Stimulated activated CD8-positive, alpha-beta memory T cell treated with anti-CD3 and anti-CD28 coated beads, Interleukin-7, amount 100 ng/mL, for 48 hours (primary cell): ENCODE data around the gene REPIN1.

Experiments used
- DNase-seq, 2 donors: peaks; one replicate each; pipeline ENCODE4 v3.0.0-alpha.2; 2020; ENCODE audit warnings: low read depth in 1 of 2; ENCODE audit errors: extremely low read depth in 1 of 2

REPIN1 gene

DNA sequence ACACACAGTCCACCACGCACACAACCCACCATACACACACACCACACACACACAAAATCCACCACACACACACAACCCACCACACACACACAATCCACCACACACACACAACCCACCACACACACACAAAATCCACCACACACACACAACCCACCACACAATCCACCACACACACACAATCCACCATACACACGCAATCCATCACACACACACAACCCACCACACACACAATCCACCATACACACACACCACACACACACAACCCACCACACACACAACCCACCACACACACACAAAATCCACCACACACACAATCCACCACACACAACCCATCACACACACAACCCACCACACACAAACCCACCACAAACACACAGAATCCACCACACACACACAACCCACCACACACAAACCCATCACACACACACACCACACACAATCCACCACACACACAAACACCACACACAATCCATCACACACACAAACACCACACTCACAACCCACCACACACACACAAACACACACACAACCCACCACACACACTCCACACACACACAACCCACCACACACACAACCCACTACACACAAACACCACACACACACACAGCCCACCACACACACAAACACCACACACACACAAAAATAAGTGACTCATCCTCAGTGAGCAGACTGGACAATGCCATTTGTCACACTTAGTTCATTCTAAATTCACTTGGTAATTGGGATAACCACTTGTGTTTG, 8.8 kb upstream of the REPIN1 start:
- DNase-seq, result no peak

DNA sequence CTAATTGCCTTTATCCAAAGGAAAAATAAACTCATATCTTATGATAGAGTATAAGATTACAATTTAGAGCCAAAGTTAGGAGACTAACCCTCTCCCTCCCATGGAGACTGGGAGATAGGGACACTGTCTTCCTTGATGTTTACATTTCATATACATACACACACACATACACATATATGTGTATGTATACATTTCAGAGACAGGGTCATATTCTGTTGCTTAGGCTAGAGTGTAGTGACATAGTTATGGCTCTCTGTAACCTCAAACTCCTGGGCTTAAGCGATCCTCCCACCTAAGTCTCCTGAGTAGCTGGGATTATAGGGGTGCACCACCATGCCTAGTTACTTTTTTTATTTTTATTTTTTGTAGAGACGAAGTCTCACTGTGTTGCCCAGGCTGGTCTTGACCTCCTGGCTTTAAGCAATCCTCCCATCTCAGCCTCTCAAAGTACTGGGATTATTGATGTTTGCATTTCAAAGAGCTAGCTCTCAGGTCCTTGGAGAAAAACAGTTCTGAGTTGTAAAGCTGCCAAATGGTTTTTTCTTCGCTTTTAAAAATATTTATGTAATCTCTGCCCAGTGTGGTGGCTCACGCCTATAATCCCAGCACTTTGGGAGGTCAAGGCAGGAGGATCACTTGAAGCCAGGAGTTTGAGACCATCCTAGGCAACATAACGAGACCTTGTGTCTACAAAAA, 8.1 kb upstream of the REPIN1 start:
- DNase-seq, result no peak

DNA sequence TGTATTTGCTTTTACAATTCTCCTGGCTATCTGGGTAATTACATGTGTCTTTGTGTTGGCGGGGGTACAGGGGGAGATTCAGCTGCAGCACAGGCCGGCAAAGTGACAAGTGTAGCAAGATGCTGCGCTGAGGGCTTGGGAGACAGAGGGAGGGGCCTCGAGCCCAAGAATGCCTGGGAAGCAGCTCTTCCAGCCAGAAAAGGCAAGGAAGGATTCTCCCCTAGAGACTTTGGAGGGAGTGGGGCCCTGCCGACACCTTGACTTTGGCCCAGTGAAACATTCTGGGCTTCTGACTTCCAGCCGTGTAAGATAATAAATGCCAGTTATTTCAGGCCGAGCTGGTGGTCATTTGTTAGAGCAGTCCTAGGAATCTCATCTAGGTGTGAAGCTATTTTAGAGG, 7.2 kb upstream of the REPIN1 start:
- no peak for DNase-seq

- no peak for DNase-seq
Measured at GRCh38 chr7:150361807-150362621, 6.6 kb upstream of the REPIN1 start.

GRCh38 chr7:150363370-150363769, 5.3 kb upstream of the REPIN1 start:
- DNase-seq, result no peak

DNA sequence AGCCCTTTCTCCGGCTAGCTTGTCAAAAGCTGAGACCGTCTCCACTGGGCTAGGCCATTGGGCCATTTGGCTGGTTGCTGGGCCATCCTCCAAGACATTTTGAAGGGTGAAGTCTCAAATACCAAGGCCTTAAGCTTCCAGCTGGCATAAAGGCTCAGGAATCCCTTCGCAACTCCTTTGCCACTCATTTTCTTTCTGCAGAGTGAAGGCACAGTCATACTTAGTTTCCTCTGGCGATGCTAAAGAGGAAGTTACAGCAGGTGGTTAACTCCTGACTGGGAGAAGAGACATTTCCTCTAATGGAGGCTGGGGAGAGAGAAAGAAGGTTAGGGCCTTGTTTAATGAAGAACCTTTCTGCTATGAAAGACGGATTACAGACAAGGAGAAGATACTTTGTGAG, 4.8 kb upstream of the REPIN1 start:
- no peak for DNase-seq

GRCh38 chr7:150365194-150365593, 3.4 kb upstream of the REPIN1 start:
- DNase-seq, result no peak

- no peak for DNase-seq
Measured at GRCh38 chr7:150365673-150366398, 2.8 kb upstream of the REPIN1 start.

- DNase-seq, result no peak
Measured at GRCh38 chr7:150367677-150368095, 936 bp upstream of the REPIN1 start.

GRCh38 chr7:150368884-150369747, 494 bp downstream of the REPIN1 start:
- no peak for DNase-seq

DNA sequence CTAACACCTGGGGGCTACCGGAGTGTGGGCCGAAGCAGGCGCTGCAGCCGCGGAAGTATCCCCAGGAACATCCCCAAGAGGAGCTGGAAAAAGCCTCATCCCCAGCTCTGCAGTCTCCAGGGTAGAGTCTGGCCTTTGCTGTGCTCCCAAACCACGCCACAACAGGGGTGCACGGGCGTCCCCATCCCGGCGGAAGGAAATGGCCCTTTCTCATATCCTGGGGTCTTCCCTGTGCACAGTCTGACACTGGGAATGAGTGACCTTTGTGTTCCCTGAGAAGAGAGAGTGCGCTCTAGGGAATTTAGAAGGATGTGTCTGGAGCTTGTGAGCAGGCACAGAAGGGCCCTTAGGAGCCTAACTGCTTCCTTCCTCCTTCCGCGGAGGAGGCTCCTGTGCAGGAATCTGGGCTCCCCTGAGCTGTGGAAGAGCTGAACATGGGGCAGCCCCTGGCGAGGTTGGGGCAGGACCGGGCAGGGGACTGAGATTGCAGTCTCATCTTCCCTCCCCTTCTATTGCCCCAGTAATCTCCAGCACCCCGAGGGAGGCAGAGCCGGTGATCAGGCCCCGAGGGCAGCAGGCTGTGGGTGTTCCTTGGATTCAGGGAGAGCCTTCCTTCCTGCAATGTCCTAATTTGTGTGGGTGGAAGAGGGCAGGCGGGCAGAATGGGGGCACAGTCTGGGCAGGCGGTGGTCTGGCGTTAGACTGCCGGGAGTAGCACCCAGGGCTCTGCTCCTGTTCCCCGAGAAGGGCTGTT, 1.3 kb downstream of the REPIN1 start:
- DNase-seq, result no peak

DNA sequence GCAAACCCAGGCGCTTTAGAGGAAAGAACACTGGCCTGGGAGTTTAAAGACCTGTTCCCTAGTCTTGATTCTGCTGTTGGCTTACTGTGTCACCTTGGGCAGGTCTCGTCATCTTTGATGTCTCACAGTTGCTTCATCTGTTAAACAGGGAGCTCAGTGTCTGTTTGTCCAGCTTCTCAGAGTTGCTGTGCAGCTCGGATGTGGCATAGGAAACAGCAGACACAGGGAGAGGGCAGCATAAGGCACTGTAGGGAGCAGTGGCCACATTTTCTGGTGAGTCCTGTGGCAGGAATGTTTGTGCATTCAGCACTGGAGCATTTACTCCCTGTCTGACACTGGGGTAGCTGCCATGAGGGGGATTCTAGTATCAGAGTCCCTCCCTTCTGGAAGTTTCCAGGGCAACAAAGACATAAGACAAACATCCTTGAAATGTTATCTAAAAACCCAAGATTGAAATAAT, 2.0 kb downstream of the REPIN1 start:
- no peak for DNase-seq

DNA sequence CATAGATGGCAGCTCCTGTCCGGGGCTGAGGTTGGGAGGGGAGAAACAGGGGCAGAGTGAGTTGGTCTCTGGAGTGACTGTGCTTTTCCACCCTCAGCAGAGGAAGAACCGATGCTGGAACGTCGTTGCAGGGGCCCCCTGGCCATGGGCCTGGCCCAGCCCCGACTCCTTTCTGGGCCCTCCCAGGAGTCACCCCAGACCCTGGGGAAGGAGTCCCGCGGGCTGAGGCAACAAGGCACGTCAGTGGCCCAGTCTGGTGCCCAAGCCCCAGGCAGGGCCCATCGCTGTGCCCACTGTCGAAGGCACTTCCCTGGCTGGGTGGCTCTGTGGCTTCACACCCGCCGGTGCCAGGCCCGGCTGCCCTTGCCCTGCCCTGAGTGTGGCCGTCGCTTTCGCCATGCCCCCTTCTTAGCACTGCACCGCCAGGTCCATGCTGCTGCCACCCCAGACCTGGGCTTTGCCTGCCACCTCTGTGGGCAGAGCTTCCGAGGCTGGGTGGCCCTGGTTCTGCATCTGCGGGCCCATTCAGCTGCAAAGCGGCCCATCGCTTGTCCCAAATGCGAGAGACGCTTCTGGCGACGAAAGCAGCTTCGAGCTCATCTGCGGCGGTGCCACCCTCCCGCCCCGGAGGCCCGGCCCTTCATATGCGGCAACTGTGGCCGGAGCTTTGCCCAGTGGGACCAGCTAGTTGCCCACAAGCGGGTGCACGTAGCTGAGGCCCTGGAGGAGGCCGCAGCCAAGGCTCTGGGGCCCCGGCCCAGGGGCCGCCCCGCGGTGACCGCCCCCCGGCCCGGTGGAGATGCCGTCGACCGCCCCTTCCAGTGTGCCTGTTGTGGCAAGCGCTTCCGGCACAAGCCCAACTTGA, 2.7 kb downstream of the REPIN1 start:
- no peak for DNase-seq

DNA sequence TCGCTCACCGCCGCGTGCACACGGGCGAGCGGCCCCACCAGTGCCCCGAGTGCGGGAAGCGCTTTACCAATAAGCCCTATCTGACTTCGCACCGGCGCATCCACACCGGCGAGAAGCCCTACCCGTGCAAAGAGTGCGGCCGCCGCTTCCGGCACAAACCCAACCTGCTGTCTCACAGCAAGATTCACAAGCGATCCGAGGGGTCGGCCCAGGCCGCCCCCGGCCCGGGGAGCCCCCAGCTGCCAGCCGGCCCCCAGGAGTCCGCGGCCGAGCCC, 3.3 kb downstream of the REPIN1 start:
- no peak for DNase-seq

- DNase-seq, result no peak
Measured at GRCh38 chr7:150372271-150373048, 3.8 kb downstream of the REPIN1 start.

DNA sequence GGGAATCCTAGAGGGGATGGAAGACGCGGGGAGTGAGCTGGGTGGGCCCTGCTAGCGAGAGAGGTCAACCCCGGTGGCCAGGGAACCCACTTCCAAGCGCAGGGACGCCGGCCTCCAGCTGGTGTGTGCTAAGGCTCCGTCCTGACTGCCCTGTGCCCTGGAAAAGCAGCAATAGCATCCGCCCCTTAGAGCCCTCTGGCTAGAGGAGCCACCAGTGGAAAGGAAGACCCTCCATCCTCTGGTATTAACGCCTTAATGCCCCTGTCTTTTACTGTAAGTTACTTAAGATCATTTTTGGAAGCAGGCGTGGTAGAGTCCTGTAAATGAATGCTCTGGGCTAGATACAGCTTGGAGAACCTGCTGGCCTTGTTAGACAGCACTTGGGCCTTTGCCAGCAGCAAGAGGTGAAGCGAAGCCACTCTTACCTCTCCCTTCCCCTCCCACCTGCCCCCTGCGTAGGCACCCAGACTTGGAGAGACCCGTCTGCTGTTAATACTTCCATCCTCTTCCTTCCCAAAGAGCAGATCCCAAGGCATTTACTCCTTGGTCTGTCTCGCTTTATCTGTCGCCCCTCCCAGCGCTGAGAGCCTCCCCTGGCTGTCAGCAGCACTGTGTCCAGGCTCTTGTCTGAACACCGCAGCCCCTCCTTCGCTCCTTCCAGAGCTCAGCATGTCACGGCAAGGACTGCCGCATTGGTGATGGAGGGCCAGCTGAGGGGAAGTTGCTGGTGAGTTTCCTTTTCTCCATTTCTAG, 4.6 kb downstream of the REPIN1 start:
- no peak for DNase-seq

- no peak for DNase-seq
Measured at GRCh38 chr7:150374026-150374425, 5.4 kb downstream of the REPIN1 start.
